ENCODE data around the gene LSMEM2.

DNA sequence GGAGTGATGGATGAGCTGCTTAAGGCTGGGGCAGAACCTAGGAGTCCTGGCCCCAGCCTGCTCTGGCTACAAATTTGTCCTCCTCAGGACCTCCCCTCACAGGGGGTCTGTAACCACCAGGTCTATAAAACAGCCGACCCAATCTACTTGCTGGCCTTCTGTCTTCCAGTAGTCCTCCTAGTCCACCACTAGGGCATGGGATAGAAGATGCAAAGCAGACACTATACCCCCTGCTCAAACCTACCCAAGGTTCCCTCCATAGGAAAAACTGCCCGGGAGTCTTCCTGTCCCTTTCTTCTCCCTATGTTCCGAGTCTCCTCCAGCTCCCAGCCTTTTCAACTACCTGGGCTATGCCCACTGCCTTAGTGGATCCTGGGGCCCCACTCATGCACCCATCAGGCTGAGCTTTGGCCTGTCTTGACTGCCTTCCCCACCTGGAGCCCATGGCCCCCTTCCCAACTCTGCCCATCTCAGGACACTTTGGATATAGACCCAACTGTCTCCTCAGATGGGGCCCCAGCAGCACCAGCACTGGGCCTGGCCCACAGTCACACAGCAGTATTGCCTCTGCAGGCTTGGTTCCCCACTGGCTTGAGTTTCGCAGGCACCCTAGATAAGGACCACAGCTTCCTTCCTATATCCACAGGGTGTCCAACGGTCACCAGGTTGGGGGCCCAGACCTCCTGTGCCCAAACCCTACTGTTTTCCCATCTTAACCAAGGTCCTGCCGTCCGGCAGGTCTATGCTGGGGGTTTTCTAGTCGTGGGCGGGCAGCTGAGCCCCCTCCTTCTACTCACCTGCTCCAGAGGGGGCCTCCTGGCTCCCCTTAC lies 19.2 kb downstream of the LSMEM2 start:
- TF ChIP-seq EZH2 (IDR thresholded peaks at IDR 0.05; ENCODE audit: low read depth, unreplicated experiment) (no peak), NANOG (IDR thresholded peaks at IDR 0.05; ENCODE audit: borderline replicate concordance) (no peak), EZH2phosphoT487 (IDR thresholded peaks at IDR 0.05; ENCODE audit: unreplicated experiment) (no peak), POLR2AphosphoS5 (IDR thresholded peaks at IDR 0.05; ENCODE audit: low read depth) (no peak), CREB1 (CRISPR knock-in tag; IDR thresholded peaks at IDR 0.05; ENCODE audit: low read depth) (no peak), ZNF331 (CRISPR knock-in tag; IDR thresholded peaks at IDR 0.05; ENCODE audit: low read depth) (no peak), JUNB (IDR thresholded peaks at IDR 0.05; ENCODE audit: unreplicated experiment) (no peak), STAT1 (IDR thresholded peaks at IDR 0.05; ENCODE audit: unreplicated experiment) (no peak), ZNF114 (CRISPR knock-in tag; IDR thresholded peaks at IDR 0.05) (no peak)
- TF ChIP-seq, protein P1, sequence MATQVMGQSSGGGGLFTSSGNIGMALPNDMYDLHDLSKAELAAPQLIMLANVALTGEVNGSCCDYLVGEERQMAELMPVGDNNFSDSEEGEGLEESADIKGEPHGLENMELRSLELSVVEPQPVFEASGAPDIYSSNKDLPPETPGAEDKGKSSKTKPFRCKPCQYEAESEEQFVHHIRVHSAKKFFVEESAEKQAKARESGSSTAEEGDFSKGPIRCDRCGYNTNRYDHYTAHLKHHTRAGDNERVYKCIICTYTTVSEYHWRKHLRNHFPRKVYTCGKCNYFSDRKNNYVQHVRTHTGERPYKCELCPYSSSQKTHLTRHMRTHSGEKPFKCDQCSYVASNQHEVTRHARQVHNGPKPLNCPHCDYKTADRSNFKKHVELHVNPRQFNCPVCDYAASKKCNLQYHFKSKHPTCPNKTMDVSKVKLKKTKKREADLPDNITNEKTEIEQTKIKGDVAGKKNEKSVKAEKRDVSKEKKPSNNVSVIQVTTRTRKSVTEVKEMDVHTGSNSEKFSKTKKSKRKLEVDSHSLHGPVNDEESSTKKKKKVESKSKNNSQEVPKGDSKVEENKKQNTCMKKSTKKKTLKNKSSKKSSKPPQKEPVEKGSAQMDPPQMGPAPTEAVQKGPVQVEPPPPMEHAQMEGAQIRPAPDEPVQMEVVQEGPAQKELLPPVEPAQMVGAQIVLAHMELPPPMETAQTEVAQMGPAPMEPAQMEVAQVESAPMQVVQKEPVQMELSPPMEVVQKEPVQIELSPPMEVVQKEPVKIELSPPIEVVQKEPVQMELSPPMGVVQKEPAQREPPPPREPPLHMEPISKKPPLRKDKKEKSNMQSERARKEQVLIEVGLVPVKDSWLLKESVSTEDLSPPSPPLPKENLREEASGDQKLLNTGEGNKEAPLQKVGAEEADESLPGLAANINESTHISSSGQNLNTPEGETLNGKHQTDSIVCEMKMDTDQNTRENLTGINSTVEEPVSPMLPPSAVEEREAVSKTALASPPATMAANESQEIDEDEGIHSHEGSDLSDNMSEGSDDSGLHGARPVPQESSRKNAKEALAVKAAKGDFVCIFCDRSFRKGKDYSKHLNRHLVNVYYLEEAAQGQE (IDR thresholded peaks at IDR 0.05; ENCODE audit: unreplicated experiment): no peak
- TF ChIP-seq, protein P2, sequence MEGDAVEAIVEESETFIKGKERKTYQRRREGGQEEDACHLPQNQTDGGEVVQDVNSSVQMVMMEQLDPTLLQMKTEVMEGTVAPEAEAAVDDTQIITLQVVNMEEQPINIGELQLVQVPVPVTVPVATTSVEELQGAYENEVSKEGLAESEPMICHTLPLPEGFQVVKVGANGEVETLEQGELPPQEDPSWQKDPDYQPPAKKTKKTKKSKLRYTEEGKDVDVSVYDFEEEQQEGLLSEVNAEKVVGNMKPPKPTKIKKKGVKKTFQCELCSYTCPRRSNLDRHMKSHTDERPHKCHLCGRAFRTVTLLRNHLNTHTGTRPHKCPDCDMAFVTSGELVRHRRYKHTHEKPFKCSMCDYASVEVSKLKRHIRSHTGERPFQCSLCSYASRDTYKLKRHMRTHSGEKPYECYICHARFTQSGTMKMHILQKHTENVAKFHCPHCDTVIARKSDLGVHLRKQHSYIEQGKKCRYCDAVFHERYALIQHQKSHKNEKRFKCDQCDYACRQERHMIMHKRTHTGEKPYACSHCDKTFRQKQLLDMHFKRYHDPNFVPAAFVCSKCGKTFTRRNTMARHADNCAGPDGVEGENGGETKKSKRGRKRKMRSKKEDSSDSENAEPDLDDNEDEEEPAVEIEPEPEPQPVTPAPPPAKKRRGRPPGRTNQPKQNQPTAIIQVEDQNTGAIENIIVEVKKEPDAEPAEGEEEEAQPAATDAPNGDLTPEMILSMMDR (conservative IDR thresholded peaks at IDR 0.05; ENCODE audit: low read depth in 2 of 2): no peak; a peak in 1 of 4 replicates
- TF ChIP-seq, protein P3, sequence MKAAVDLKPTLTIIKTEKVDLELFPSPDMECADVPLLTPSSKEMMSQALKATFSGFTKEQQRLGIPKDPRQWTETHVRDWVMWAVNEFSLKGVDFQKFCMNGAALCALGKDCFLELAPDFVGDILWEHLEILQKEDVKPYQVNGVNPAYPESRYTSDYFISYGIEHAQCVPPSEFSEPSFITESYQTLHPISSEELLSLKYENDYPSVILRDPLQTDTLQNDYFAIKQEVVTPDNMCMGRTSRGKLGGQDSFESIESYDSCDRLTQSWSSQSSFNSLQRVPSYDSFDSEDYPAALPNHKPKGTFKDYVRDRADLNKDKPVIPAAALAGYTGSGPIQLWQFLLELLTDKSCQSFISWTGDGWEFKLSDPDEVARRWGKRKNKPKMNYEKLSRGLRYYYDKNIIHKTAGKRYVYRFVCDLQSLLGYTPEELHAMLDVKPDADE (IDR thresholded peaks at IDR 0.05): no peak
- TF ChIP-seq, protein P4, sequence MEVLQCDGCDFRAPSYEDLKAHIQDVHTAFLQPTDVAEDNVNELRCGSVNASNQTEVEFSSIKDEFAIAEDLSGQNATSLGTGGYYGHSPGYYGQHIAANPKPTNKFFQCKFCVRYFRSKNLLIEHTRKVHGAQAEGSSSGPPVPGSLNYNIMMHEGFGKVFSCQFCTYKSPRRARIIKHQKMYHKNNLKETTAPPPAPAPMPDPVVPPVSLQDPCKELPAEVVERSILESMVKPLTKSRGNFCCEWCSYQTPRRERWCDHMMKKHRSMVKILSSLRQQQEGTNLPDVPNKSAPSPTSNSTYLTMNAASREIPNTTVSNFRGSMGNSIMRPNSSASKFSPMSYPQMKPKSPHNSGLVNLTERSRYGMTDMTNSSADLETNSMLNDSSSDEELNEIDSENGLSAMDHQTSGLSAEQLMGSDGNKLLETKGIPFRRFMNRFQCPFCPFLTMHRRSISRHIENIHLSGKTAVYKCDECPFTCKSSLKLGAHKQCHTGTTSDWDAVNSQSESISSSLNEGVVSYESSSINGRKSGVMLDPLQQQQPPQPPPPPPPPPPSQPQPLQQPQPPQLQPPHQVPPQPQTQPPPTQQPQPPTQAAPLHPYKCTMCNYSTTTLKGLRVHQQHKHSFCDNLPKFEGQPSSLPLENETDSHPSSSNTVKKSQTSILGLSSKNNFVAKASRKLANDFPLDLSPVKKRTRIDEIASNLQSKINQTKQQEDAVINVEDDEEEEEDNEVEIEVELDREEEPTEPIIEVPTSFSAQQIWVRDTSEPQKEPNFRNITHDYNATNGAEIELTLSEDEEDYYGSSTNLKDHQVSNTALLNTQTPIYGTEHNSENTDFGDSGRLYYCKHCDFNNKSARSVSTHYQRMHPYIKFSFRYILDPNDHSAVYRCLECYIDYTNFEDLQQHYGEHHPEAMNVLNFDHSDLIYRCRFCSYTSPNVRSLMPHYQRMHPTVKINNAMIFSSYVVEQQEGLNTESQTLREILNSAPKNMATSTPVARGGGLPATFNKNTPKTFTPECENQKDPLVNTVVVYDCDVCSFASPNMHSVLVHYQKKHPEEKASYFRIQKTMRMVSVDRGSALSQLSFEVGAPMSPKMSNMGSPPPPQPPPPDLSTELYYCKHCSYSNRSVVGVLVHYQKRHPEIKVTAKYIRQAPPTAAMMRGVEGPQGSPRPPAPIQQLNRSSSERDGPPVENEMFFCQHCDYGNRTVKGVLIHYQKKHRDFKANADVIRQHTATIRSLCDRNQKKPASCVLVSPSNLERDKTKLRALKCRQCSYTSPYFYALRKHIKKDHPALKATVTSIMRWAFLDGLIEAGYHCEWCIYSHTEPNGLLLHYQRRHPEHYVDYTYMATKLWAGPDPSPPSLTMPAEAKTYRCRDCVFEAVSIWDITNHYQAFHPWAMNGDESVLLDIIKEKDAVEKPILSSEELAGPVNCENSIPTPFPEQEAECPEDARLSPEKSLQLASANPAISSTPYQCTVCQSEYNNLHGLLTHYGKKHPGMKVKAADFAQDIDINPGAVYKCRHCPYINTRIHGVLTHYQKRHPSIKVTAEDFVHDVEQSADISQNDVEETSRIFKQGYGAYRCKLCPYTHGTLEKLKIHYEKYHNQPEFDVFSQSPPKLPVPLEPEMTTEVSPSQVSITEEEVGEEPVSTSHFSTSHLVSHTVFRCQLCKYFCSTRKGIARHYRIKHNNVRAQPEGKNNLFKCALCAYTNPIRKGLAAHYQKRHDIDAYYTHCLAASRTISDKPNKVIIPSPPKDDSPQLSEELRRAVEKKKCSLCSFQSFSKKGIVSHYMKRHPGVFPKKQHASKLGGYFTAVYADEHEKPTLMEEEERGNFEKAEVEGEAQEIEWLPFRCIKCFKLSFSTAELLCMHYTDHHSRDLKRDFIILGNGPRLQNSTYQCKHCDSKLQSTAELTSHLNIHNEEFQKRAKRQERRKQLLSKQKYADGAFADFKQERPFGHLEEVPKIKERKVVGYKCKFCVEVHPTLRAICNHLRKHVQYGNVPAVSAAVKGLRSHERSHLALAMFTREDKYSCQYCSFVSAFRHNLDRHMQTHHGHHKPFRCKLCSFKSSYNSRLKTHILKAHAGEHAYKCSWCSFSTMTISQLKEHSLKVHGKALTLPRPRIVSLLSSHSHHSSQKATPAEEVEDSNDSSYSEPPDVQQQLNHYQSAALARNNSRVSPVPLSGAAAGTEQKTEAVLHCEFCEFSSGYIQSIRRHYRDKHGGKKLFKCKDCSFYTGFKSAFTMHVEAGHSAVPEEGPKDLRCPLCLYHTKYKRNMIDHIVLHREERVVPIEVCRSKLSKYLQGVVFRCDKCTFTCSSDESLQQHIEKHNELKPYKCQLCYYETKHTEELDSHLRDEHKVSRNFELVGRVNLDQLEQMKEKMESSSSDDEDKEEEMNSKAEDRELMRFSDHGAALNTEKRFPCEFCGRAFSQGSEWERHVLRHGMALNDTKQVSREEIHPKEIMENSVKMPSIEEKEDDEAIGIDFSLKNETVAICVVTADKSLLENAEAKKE (CRISPR knock-in tag; IDR thresholded peaks at IDR 0.05): no peak

All from GM23338 (cell line).